HT-29 (cell line): ENCODE data around the gene UMPS. TPM values are rescaled to one million over a fixed set of nuclear protein-coding genes. Genes with fewer than 3 reads are reported as not detected.
"Not testable (repeated sequence)": the region's sequence is repeated elsewhere in the genome, so short reads cannot be mapped to it uniquely, and the experiment has no call there.

Source experiments
- DNase-seq: peaks from one replicate; pipeline ENCODE4 v3.0.0-alpha.2; 2015; ENCODE audit warnings: low spot score
- total RNA-seq: library from RNA; depleted of rRNA; stranded (reverse); fragments of >200 nt; shearing (Covaris generic); gene quantifications from 2 replicates; pipeline ENCODE4 v1.2.3, GENCODE V29; 2014

UMPS gene
- total RNA-seq, 1 experiment from 2014 or later = 57.3 TPM

GRCh38 chr3:124779751-124780191 is 49.5 kb downstream of the UMPS start:
- no peak for DNase-seq

- no peak for DNase-seq
Observed at GRCh38 chr3:124780356-124780755, 50.1 kb downstream of the UMPS start.

- DNase-seq = no peak
Observed at GRCh38 chr3:124780761-124781475, 50.7 kb downstream of the UMPS start.

GRCh38 chr3:124781476-124782376 is 51.5 kb downstream of the UMPS start:
- no peak for DNase-seq

GRCh38 chr3:124782377-124782712 is 52.1 kb downstream of the UMPS start:
- DNase-seq = not testable (repeated sequence)

- no peak for DNase-seq
Observed at GRCh38 chr3:124783696-124784095, 53.4 kb downstream of the UMPS start.

GRCh38 chr3:124784686-124785382 is 54.6 kb downstream of the UMPS start:
- no peak for DNase-seq

GRCh38 chr3:124785973-124786372 is 55.7 kb downstream of the UMPS start:
- DNase-seq = no peak

GRCh38 chr3:124786511-124787241 is 56.4 kb downstream of the UMPS start:
- DNase-seq = peak; percentile 76

- peak; percentile 9 for DNase-seq
Observed at GRCh38 chr3:124787476-124788195, 57.4 kb downstream of the UMPS start.

- no peak for DNase-seq
Observed at GRCh38 chr3:124788254-124788745, 58.0 kb downstream of the UMPS start.

GRCh38 chr3:124789103-124789502 is 58.9 kb downstream of the UMPS start:
- not testable (repeated sequence) for DNase-seq

- no peak for DNase-seq
Observed at GRCh38 chr3:124791142-124791541, 60.9 kb downstream of the UMPS start.

GRCh38 chr3:124791639-124792151 is 61.4 kb downstream of the UMPS start:
- no peak for DNase-seq

- no peak for DNase-seq
Observed at GRCh38 chr3:124792341-124793040, 62.2 kb downstream of the UMPS start.

GRCh38 chr3:124793054-124793739 is 62.9 kb downstream of the UMPS start:
- no peak for DNase-seq

GRCh38 chr3:124796477-124796876 is 66.2 kb downstream of the UMPS start:
- no peak for DNase-seq

- no peak for DNase-seq
Observed at GRCh38 chr3:124797426-124797945, 67.2 kb downstream of the UMPS start.
